ENCODE results near the gene PDE4D.

PDE4D gene

GRCh38 chr5:59588922-59589321 is 304.6 kb downstream of the PDE4D start:
- no peak for TF ChIP-seq CTCF (IDR thresholded peaks at IDR 0.05; ENCODE audit: extremely low read depth, missing control alignments)
- no peak for DNase-seq (ENCODE audit: low spot score)

- TF ChIP-seq CTCF (IDR thresholded peaks at IDR 0.05; ENCODE audit: extremely low read depth, missing control alignments): no peak
- DNase-seq (ENCODE audit: low spot score): no peak
Measured at GRCh38 chr5:59587489-59588337, 305.8 kb downstream of the PDE4D start.

- TF ChIP-seq CTCF (IDR thresholded peaks at IDR 0.05; ENCODE audit: extremely low read depth, missing control alignments): no peak
- no peak for DNase-seq (ENCODE audit: low spot score)
Measured at GRCh38 chr5:59586841-59587240, 306.7 kb downstream of the PDE4D start.

GRCh38 chr5:59584858-59585846 is 308.4 kb downstream of the PDE4D start:
- no peak for DNase-seq (ENCODE audit: low spot score)
- no peak for TF ChIP-seq CTCF (IDR thresholded peaks at IDR 0.05; ENCODE audit: extremely low read depth, missing control alignments)

- no peak for DNase-seq (ENCODE audit: low spot score)
- no peak for TF ChIP-seq CTCF (IDR thresholded peaks at IDR 0.05; ENCODE audit: extremely low read depth, missing control alignments)
Measured at GRCh38 chr5:59583810-59584562, 309.5 kb downstream of the PDE4D start.

GRCh38 chr5:59583151-59583809 is 310.2 kb downstream of the PDE4D start:
- no peak for TF ChIP-seq CTCF (IDR thresholded peaks at IDR 0.05; ENCODE audit: extremely low read depth, missing control alignments)
- DNase-seq (ENCODE audit: low spot score): no peak

Data from GM20000 (cell line).